Hematopoietic multipotent progenitor cell treated with erythropoietin and hydrocortisone succinate and interleukin-3 and kit ligand, for 4 days (in vitro differentiated cells): ENCODE results near the gene RIMBP2.

ENCODE experiments used
- DNase-seq: peaks from one replicate; pipeline ENCODE4 v3.0.0-alpha.2; 2015

Gene RIMBP2

GRCh38 chr12:130729344-130729743 lies 13.2 kb upstream of the RIMBP2 start:
- DNase-seq, result no peak

GRCh38 chr12:130728158-130729058 lies 12.3 kb upstream of the RIMBP2 start:
- DNase-seq, result no peak

DNA sequence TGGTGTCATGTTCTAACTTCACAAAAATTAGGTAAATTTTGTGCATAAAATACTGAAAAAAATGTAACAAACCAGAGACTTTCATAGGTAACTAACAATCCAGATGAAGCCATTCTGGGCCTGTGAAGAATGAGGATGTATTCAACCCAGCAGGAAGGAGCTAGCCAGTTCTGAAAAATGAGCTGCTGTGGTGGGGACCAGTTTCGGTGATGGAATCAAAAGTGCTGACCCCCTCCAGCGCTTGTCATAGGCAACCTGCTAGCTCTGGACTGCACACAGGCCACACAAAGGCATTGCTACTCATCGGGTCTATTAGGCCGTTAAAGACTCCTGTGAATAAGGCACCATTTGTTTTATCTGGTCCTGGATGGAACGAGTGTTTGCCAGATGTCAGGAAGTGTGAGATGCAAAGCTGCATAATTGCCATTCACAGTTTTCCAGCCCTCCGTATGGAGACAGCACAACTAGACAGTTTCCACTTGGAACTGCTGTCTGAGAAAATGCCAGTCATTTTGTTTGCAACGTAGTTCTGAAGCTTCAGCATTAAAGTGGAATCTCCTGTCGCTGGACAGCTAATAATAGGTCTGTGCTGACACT lies 3.3 kb upstream of the RIMBP2 start:
- DNase-seq, result no peak

DNA sequence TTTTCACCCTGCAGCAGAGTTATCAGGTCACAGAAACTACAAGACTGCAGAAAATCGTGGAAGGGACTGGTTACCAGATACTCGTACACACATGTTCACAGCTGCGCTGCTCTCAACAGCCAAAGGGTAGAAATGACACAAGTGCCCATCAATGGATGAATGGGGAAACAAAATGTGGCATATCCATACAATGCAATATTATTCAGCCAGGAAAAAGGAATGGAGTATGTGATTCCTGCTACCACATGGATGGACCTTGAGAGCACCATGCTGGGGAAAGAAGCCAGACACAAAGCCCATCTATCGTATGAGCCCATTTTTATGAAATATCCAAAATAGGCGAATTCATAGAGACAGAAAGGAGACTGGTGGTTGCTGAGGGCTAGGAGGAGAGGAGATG lies 1.7 kb upstream of the RIMBP2 start:
- DNase-seq, result no peak

DNA sequence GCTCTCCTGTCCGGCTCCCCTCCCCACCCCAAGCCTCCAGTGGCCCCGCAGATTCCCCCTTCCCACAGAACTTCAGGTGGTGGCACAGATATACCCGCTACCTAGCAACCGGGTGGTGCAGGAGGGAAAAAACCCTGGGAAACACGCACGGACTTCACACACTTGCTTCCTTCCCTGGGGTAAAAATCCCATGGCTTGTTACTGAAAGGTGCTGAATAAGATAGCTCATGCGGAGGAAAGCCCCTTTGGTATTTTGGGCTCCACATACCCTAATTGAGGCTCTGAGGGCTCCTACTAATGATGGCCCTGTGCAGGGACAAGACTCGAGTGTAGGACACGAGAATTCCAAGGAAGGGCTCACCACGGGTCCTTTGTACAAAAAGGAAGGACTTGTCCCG lies 869 bp upstream of the RIMBP2 start:
- DNase-seq, result no peak

DNA sequence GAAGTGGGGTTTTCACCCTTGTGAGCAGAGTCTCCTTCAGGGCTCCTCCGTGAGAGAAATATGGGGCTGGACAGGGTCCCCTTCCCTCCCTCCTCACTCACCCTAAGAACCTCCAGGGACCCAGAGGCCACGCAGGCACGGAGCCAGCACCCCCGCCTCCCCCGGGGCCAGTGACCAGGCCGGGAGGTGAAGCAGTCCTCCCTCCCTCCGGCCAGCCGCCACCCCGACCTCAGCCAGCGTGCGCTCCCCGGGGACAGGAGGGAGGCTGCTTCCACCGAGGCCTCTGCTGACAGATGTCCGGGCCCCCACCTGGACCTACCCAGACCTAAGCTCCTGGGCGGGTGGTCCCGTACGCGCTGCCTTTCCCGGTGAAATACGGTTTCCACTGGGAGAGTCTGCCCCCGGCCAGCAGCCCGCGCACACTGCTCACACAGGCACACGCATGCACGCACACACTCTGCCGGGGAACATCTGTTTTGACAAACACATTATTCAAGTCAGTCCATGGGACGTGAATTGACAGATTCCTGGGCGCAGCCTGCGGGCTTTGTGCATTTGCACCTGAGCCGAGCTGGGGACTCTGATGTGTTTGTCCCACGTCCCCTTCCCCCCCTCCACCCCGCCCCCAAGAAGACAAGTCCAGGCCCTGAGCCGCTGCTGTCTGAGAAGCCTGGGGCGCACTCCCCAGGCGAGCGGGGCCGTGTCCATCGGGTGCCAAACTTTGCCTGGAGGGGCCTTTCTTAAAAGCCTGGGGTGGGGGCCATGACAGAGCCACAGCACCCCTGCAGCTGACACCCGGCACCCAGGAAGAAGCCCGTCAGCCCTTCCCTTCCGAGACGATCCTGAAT lies 725 bp downstream of the RIMBP2 start:
- DNase-seq, result no peak

GRCh38 chr12:130714591-130715149 lies 1.4 kb downstream of the RIMBP2 start:
- no peak for DNase-seq

DNA sequence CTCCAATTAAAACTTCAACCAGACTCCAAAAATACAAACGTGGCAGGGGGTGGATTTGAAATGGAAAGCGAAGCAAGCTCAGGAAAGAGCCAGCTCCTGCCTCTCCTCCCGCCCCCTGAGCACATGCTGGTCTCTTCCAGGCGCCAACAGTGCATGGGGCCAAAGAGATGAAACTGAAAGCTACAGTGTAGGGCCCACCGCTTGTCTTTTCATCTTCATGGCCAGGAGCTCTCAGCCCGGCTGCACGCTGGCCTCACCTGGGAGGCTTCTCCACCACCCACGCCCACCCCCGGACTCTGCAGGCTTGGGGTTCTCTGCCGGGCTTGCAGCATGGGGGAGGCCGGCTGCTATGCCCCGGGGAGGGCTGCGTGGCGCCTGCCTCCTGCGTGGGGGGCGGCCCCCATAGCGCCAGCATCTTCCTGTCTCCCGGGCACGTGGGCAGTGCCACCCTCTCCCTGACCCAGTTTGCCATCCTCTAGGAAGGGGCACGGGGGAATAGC lies 2.0 kb downstream of the RIMBP2 start:
- DNase-seq, result no peak

DNA sequence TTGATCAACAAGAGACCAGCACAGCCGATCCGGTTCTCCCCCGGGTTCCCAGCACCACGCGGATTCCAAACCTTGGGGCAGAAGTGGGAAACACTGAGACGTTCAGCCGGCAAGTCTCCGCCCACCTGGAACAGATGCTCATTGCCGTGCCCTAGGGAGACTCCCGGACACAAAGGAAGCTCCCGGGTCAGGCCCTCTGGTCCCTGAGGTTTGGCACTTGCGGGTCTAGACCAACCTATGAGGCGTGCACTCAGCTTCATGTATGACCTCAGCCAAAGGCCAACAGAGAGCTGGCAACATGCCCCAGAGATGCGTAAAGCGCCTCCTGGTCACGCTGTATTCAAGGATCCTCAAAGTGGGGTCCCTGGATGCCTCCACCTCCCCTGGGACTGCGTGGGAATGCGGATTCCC lies 2.5 kb downstream of the RIMBP2 start:
- no peak for DNase-seq

GRCh38 chr12:130712346-130713065 lies 3.6 kb downstream of the RIMBP2 start:
- DNase-seq, result no peak

DNA sequence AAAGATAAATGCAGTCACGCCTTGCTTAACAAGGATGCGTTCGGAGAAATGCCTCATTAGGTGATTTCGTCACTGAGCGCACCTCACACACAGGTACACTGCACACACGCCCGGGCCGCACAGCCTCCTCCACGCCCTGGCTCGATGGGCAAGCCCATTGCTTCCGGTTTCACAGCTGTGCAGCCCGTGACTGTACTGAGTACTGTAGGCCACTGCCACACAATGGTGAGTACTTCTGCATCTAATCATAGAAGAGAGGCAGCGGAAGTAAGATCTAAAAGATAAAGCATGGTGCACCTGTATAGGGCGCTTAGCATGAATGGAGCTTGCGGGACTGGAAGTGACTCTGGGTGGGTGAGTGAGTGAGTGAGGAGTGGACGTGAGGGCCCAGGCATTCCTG lies 4.3 kb downstream of the RIMBP2 start:
- no peak for DNase-seq

- DNase-seq, result no peak
Observed at GRCh38 chr12:130710733-130711080, 5.4 kb downstream of the RIMBP2 start.

GRCh38 chr12:130709971-130710732 lies 5.9 kb downstream of the RIMBP2 start:
- DNase-seq, result no peak

- DNase-seq, result no peak
Observed at GRCh38 chr12:130709151-130709970, 6.7 kb downstream of the RIMBP2 start.

DNA sequence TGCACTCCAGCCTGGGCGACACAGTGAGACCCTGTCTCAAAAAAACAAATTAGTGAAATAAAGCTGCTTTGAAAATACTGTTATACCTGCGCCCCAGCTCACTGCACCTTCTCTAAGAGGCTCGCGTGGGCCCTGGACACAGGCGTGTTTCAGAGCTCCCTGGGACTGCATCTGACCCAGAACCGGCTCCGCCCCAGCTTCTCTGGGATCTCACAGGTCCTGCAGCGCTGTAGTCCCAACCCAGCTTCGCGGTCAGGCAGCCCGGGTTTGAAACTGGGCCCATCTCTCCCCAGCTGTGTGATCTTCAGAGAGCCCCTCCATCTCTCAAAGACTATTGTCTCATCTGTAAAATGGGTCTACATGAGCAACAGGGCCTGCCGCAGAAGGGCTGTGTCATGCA lies 7.5 kb downstream of the RIMBP2 start:
- no peak for DNase-seq

DNA sequence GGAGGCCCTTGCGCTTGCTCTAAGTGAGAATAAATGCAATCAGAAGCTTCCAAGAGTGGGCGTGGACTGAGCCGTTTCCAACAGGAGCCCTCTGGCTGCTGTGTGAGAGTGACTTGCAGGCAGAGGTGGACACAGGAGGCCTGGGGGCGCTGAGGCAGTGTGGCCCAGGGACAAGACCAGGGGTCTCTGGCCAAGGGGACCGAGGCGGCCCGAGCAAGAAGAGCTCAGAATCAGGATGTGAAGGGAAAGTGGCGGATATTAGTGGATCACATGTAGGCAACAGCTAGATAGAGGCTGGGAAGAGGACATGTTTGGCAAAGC lies 8.6 kb downstream of the RIMBP2 start:
- DNase-seq, result no peak

GRCh38 chr12:130706885-130707570 lies 9.1 kb downstream of the RIMBP2 start:
- no peak for DNase-seq

GRCh38 chr12:130706311-130706710 lies 9.8 kb downstream of the RIMBP2 start:
- DNase-seq, result no peak

GRCh38 chr12:130705178-130705822 lies 10.8 kb downstream of the RIMBP2 start:
- no peak for DNase-seq

GRCh38 chr12:130704606-130705005 lies 11.5 kb downstream of the RIMBP2 start:
- DNase-seq, result no peak
